CD4-positive, CD25-positive, alpha-beta regulatory T cell (primary cell): Measurements from ENCODE around the gene SHC1. TPM values are rescaled to one million over a fixed set of nuclear protein-coding genes. Genes with fewer than 3 reads are reported as not detected.

Experiments
- ATAC-seq, 2 donors: fragments of 150-1000 bp; cut with Tn5 transposase; one replicate each; pipeline ENCODE4 v1.10.0; 2021; ENCODE audit warnings: low read depth in 2 of 2, moderate number of reproducible peaks in 2 of 2, moderate library complexity in 1 of 2
- DNase-seq, 3 donors: peaks; one replicate each; pipeline versions ENCODE4 v3.0.0 to v3.0.0-alpha.2; 2012 to 2022; ENCODE audit warnings: mixed read lengths in 1 of 3
- H3K27ac ChIP-seq: one replicate; pipeline ENCODE4 v1.7.0; 2013; ENCODE audit warnings: mild to moderate bottlenecking, low read length; ENCODE audit not compliant: insufficient read depth, poor library complexity, severe bottlenecking
- H3K27me3 ChIP-seq: one replicate; pipeline ENCODE4 v1.7.0; 2013; ENCODE audit warnings: low read length; ENCODE audit not compliant: control insufficient read depth, insufficient read depth
- H3K36me3 ChIP-seq: one replicate; pipeline ENCODE4 v1.7.0; 2013; ENCODE audit warnings: mild to moderate bottlenecking, low read length, moderate library complexity; ENCODE audit not compliant: control insufficient read depth, insufficient read depth
- H3K4me1 ChIP-seq: 2 replicates; pipeline ENCODE4 v1.7.0; 2013; ENCODE audit warnings: mild to moderate bottlenecking, low read length; ENCODE audit not compliant: insufficient read depth, control insufficient read depth, poor library complexity, severe bottlenecking
- H3K4me3 ChIP-seq: one replicate; pipeline ENCODE4 v1.7.0; 2013; ENCODE audit warnings: low read depth, mild to moderate bottlenecking, low read length, moderate library complexity
- H3K9me3 ChIP-seq, 2 experiments: 1 replicate in 1 of 2; 2 replicates in 1 of 2; pipeline ENCODE4 v1.7.0; 2013; ENCODE audit warnings: low read length in 2 of 2, mild to moderate bottlenecking in 1 of 2, moderate library complexity in 1 of 2; ENCODE audit not compliant: control insufficient read depth in 2 of 2
- H3K27ac Mint-ChIP-seq, 3 donors: one replicate each; pipeline ENCODE4 v1.8.0; 2020 to 2022; ENCODE audit warnings: mild to moderate bottlenecking in 3 of 3, mixed read lengths in 3 of 3, moderate library complexity in 2 of 3
- H3K27me3 Mint-ChIP-seq: one replicate; pipeline ENCODE4 v1.8.0; 2022; ENCODE audit warnings: mild to moderate bottlenecking, mixed read lengths
- H3K36me3 Mint-ChIP-seq: one replicate; pipeline ENCODE4 v1.8.0; 2020; ENCODE audit warnings: mixed read lengths
- H3K4me1 Mint-ChIP-seq, 4 donors: one replicate each; pipeline ENCODE4 v1.8.0; 2020 to 2022; ENCODE audit warnings: mixed read lengths in 4 of 4, mild to moderate bottlenecking in 1 of 4
- H3K4me3 Mint-ChIP-seq, 4 donors: one replicate each; pipeline ENCODE4 v1.8.0; 2020 to 2022; ENCODE audit warnings: mild to moderate bottlenecking in 4 of 4, mixed read lengths in 4 of 4, moderate library complexity in 3 of 4
- H3K9me3 Mint-ChIP-seq, 7 donors: one replicate each; pipeline ENCODE4 v1.8.0; 2020 to 2022; ENCODE audit warnings: mixed read lengths in 7 of 7, mild to moderate bottlenecking in 3 of 7, moderate library complexity in 2 of 7
- polyA plus RNA-seq, 4 donors: library from polyadenylated mRNA; unstranded; fragments of 300-500 nt; fragmentation: Illumina TruSeq; gene quantifications; one replicate each; pipeline ENCODE4 v1.2.3, GENCODE V29; 2021
- total RNA-seq: library from RNA; stranded (reverse); gene quantifications from one replicate; pipeline ENCODE4 v1.2.3, GENCODE V29; 2022

SHC1 gene
- total and polyA plus RNA-seq, 5 donors from 2014 or later: 27.0 to 71.3 (median 31.6) TPM

DNA sequence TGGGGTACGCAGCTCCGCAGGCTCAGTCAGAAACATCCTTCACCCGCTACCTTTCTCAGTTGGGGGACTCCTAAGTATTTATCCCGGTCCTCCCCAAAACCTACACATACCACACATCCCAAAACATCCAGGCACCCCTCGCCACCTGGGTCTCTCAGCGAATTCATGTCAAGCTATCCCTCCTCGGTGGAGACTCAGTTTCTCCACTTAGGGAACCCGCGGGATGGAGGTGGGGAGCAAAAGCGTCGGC is 30.8 kb upstream of the SHC1 start:
- H3K9me3 ChIP-seq: no peaks in the 10 kb centered on the region
- peak overlapping the region; percentile 92 to 99 (median 96) for H3K4me3 Mint-ChIP-seq
- peak overlapping the region; percentile 96 for H3K27ac ChIP-seq
- H3K27me3 ChIP-seq: no peaks in the 10 kb centered on the region
- no peak for DNase-seq
- H3K4me3 ChIP-seq: peak overlapping the region; percentile 77
- peaks cover 0 to 2% (median 0%) of the 10 kb centered on the region in 7 donors for H3K9me3 Mint-ChIP-seq
- H3K4me1 Mint-ChIP-seq: peaks cover 4 to 54% (median 31%) of the 10 kb centered on the region in 4 donors
- H3K4me1 ChIP-seq: peaks cover 63% of the 10 kb centered on the region
- no peaks in the 10 kb centered on the region for H3K36me3 ChIP-seq
- H3K27me3 Mint-ChIP-seq: no peaks in the 10 kb centered on the region
- no peaks in the 10 kb centered on the region for H3K36me3 Mint-ChIP-seq
- ATAC-seq: no peak
- peak overlapping the region; percentile 53 to 95 (median 92) for H3K27ac Mint-ChIP-seq

DNA sequence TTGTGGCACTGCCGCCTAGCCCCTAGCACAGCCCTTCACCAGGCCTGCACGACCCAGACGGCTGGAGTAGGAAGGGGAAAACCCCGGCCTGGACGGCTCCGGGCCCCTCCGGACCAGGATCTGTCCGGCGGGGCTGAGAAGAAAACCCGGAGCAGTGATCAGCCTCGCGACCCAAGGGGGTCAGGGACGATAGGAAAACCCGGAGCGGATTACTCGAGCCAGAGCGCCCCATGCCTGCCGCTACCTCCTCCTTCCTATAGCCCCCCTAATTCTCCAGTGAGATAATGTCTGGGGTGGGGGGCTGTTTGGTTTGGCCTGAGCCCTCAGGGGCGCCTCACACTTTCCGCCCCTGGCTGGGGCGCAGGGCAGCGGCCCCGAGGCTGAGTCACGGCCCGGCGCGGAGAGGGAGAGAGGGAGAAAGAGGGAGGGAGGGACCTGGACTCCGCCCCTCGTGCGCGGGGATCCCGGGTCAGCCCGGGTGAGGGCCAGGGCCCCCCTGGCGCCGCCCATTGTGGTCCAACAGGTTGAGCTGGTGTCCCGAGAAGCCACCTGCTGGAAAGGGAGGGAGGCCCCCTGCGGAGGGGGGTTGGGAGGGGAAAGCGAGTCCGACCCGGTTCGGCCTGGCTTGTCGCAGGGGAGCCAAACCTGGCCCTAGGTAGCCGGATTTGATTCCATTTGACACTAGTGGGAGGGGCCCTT is 30.3 kb upstream of the SHC1 start:
- Mint-ChIP-seq H3K4me3 (peak overlapping the region; percentile 92 to 99 (median 96)), H3K27ac (peak overlapping the region; percentile 53 to 95 (median 92)), H3K27me3 (no peaks in the 10 kb centered on the region), H3K4me1 (peaks cover 0 to 52% (median 26%) of the 10 kb centered on the region in 4 donors), H3K36me3 (no peaks in the 10 kb centered on the region), H3K9me3 (peaks cover 0 to 2% (median 0%) of the 10 kb centered on the region in 7 donors)
- DNase-seq (peak; percentile 78 to 82 (median 79)), ATAC-seq (peak; percentile 11 to 30)
- Histone ChIP-seq H3K27ac (peak overlapping the region; percentile 96), H3K9me3 (no peaks in the 10 kb centered on the region), H3K27me3 (no peaks in the 10 kb centered on the region), H3K4me1 (peaks cover 58% of the 10 kb centered on the region), H3K4me3 (peak overlapping the region; percentile 77), H3K36me3 (no peaks in the 10 kb centered on the region)

DNA sequence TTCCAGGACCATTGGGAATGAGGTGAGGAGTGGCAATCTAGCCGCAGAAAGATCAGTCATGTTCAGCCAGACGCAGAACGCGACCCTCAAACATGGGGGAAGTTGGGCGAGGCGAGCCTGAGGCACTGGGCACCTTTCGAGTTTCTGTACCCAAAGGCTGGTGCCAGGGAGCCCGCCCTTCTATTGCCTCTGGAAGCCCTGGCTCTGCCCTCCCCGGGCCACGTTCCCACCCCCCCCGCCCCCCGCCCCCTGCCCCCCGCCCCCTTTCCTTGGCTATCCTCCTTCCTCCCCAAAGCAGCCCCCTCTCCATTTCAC is 29.8 kb upstream of the SHC1 start:
- Mint-ChIP-seq H3K9me3 (peaks cover 0 to 2% (median 0%) of the 10 kb centered on the region in 7 donors), H3K36me3 (no peaks in the 10 kb centered on the region), H3K4me3 (peak overlapping the region; percentile 92 to 99 (median 95)), H3K4me1 (peaks cover 0 to 49% (median 23%) of the 10 kb centered on the region in 4 donors), H3K27me3 (no peaks in the 10 kb centered on the region), H3K27ac (peak overlapping the region; percentile 83 to 96 (median 94))
- H3K27me3 ChIP-seq: no peaks in the 10 kb centered on the region
- H3K9me3 ChIP-seq: no peaks in the 10 kb centered on the region
- ATAC-seq (no peak), DNase-seq (peak in 2 of 3 donors; percentile 21 to 27)
- H3K36me3 ChIP-seq: no peaks in the 10 kb centered on the region
- peak overlapping the region; percentile 65 for H3K4me3 ChIP-seq
- peak overlapping the region; percentile 96 for H3K27ac ChIP-seq
- H3K4me1 ChIP-seq: peaks cover 53% of the 10 kb centered on the region

DNA sequence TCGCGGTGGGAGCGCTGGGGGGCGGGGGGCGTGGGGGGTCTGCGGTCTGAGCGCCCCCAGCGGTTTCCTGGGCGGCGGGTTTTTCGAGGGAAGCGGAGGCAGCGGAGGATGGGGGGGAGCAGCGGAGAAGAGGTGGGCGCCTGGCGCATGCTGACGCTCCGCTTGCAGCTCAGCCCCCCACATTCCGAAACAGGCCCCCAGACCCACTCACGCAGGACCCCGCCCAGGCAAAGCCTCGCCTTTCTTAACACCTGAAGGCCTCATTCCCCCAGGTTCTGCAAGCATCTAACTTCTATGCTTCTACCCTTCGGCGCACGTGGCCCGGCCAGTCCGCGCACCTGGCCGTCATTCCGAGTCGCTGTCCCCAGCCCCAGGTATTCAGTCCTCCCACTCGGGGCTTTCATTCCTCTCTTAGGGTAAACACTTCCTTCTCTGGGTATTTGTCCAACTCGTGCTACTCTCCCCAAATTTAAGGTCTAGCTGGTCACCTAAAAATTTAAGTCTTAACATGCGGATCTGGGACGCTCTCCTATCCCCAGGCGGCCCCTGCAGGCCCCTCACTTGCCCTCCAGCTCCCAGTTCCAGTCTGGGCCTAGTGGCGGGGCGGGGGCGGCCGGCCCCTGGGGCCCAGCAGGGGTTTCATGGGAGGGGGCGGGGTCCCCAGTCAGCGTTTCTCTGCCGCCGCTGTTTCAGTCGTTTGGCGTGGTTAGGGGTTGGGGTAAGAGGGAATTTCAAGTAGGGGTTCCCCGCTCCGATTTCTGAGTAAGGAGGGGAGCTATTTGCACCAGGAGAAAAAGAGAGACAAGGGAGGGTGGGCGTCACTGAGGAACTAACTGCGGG is 29.2 kb upstream of the SHC1 start:
- no peak for ATAC-seq
- Histone ChIP-seq H3K4me1 (peaks cover 48% of the 10 kb centered on the region), H3K27me3 (no peaks in the 10 kb centered on the region), H3K9me3 (no peaks in the 10 kb centered on the region), H3K36me3 (no peaks in the 10 kb centered on the region), H3K27ac (peak overlapping the region; percentile 96), H3K4me3 (peak overlapping the region; percentile 65)
- Mint-ChIP-seq H3K27ac (peak overlapping the region; percentile 83 to 96 (median 94)), H3K36me3 (no peaks in the 10 kb centered on the region), H3K27me3 (no peaks in the 10 kb centered on the region), H3K9me3 (peaks cover 0 to 2% (median 0%) of the 10 kb centered on the region in 7 donors), H3K4me3 (peak overlapping the region; percentile 89 to 99 (median 94)), H3K4me1 (peaks cover 0 to 44% (median 22%) of the 10 kb centered on the region in 4 donors)
- peak; percentile 43 to 56 (median 51) for DNase-seq

DNA sequence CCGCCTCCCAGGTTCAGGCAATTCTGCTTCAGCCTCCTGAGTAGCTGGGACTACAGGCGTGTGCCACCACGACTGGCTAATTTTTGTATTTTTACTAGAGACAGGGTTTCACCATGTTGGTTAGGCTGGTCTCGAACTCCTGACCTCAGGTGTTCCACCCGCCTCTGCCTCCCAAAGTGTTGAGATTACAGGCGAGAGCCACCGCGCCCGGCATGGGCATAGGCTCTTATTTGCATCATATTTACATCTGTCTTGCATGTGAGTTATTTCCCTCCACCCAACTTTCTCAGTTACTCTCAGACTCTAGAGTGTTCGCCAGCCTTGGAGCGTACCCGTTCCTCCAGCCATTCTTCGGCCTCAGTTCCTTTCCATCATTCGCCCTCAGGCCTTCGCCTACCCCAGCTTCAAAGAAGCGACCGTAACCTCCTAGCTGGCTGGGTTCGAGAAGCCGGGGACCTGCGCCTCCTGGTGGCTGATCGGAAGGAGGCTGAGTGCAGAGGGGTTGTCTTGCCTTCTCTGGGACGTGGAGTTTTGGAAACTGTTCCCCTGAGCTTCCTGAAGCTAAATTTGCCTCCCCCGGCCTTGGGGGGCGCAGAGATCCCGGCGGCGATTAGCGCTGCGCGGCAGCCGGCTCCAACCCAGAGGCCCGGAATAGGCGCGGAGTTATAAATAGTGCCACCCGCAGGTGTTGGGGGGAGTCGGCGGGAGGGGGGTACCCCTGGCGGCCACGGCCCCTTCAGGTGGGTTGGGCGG is 28.4 kb upstream of the SHC1 start:
- Histone ChIP-seq H3K27me3 (no peaks in the 10 kb centered on the region), H3K4me1 (peaks cover 40% of the 10 kb centered on the region), H3K9me3 (no peaks in the 10 kb centered on the region), H3K27ac (peak overlapping the region; percentile 96), H3K36me3 (no peaks in the 10 kb centered on the region), H3K4me3 (peak overlapping the region; percentile 64)
- no peaks in the 10 kb centered on the region for H3K27me3 Mint-ChIP-seq
- ATAC-seq (no peak), DNase-seq (peak; percentile 50 to 80 (median 50))
- H3K27ac Mint-ChIP-seq: peak overlapping the region; percentile 83 to 96 (median 94)
- peaks cover 0 to 37% (median 17%) of the 10 kb centered on the region in 4 donors for H3K4me1 Mint-ChIP-seq
- H3K9me3 Mint-ChIP-seq: peaks cover 0 to 2% (median 0%) of the 10 kb centered on the region in 7 donors
- no peaks in the 10 kb centered on the region for H3K36me3 Mint-ChIP-seq
- H3K4me3 Mint-ChIP-seq: peak overlapping the region; percentile 88 to 99 (median 91)

DNA sequence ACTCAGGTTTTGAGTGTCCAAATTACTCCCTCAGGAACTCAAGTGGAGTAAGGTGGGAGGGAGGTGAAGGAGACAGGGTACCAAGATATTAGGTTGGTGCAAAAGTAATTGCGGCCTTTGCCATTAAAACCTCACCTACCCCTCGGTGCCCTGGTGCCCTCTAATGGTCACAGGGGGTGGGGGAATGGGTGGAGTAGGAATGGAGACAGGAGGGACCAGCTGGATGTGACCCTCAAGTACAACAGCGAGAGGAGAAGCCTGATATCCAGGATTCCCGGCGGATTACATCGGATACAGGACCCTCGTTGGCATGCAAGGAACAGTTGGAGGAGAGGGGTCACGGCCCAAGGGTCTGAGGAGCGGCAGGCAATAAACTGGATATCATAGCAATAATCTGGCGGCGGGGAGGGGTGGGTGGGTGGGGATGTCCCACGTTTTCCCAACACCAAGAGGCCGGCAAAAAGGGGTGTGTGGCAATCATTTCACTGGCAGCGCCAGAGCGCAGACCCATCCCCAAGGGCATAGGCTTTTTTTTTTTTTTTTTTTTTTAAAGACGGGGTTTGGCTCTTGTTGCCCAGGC is 27.7 kb upstream of the SHC1 start:
- no peaks in the 10 kb centered on the region for H3K27me3 ChIP-seq
- H3K4me1 Mint-ChIP-seq: peaks cover 0 to 33% (median 15%) of the 10 kb centered on the region in 4 donors
- no peak overlapping the region for H3K4me3 ChIP-seq
- H3K4me1 ChIP-seq: peaks cover 36% of the 10 kb centered on the region
- no peaks in the 10 kb centered on the region for H3K36me3 ChIP-seq
- H3K27ac ChIP-seq: no peak overlapping the region
- no peaks in the 10 kb centered on the region for H3K27me3 Mint-ChIP-seq
- H3K4me3 Mint-ChIP-seq: peak overlapping the region in 2 of 4 donors; percentile 33 to 99
- peak overlapping the region in 1 of 3 donors; percentile 83 for H3K27ac Mint-ChIP-seq
- DNase-seq (no peak), ATAC-seq (no peak)
- H3K36me3 Mint-ChIP-seq: no peaks in the 10 kb centered on the region
- peaks cover 0 to 2% (median 0%) of the 10 kb centered on the region in 7 donors for H3K9me3 Mint-ChIP-seq
- H3K9me3 ChIP-seq: no peaks in the 10 kb centered on the region
